ENCODE measurements around the gene COX4I2.
A peak's percentile ranks its signal among the peaks of the same experiment; 100 is the strongest.
"Not testable (repeated sequence)": the region's sequence is repeated elsewhere in the genome, so short reads cannot be mapped to it uniquely, and the experiment has no call there.

COX4I2 gene

DNA sequence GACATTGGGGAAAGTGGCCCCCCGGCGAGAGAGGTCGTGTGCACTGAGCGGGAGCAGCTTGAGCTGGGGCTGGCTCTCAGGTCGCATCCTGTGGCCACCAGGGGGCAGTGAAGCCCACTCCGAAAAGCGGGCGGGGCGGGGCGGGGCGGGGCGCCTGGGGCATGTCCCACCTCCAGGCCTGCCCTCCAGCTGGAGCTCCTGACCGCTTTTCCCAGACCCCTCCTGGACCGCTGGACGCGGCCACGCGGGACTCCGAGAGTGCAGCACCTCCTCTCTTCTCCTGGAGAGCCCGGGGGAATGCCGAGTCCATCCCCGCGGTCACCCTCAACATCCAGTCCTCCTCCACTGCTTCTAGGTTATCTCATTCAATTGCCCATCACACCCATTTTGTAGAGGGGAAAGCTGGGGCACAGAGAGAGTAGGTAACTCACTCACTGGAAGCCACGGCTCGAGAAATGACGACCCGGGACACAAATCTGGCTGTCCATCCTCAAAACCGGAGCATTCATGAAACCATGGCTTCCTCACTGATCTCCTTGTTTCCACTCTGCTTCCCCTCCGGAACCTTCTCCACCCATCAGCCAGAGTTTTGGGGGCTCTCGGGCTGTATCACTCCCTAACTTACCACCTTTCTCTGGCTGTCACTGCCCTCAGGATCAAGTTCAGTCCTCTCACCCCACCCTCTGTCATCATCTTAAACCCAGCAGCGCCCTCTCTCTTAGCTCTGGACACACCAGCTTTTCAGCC lies 24.1 kb downstream of the COX4I2 start:
- peaks cover 54% of the 10 kb centered on the region for H3K36me3 Mint-ChIP-seq (ENCODE audit: low read depth)
- H3K9me3 Mint-ChIP-seq = no peaks in the 10 kb centered on the region
- H3K4me3 Mint-ChIP-seq = peak overlapping the region; percentile 68
- H3K27me3 Mint-ChIP-seq = no peaks in the 10 kb centered on the region
- peaks cover 54% of the 10 kb centered on the region for H3K4me1 Mint-ChIP-seq (ENCODE audit: low read depth)
- H3K27ac Mint-ChIP-seq = peak overlapping the region; percentile 88

DNA sequence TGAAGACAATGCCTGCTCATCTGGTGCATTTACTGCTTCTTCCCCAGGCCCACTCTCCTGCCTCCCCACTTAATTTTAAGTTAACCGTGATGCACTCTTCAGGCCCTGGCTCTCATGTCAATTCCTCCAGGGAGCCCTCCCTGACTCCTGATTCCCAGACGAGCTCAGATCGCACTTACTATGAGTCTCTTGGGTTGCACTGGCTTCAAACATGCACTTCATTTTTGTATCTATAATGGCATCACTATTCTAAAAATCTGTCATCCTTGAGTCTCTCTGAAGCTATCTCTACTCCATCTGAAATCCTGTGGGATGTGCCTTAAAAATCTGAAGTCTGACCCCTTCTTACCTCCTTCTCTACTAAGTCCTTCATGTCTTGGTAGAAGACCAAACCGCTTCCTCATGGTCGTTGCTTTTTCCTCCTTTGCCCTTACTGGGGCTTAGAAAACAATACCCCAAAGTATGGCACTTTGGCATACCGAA lies 24.7 kb downstream of the COX4I2 start:
- Mint-ChIP-seq H3K27ac (peak overlapping the region; percentile 83), H3K27me3 (no peaks in the 10 kb centered on the region), H3K4me3 (peak overlapping the region; percentile 68), H3K36me3 (ENCODE audit: low read depth) (peaks cover 61% of the 10 kb centered on the region), H3K4me1 (ENCODE audit: low read depth) (peaks cover 60% of the 10 kb centered on the region), H3K9me3 (no peaks in the 10 kb centered on the region)

DNA sequence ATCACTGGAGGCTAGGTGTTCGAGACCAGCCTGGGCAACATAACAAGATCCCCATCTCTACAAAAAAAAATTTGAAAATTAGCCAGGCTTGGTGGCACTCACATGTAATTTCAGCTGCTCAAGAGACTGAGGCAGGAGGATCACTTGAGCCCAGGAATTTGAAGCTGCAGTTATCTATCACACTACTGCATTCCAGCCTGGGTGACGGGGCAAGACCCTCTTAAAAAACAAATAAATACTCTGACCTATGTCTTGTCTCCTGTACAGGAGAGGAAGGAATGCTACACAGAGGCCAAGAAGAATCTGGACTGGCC lies 25.8 kb downstream of the COX4I2 start:
- H3K27me3 Mint-ChIP-seq = no peaks in the 10 kb centered on the region
- H3K4me3 Mint-ChIP-seq = peak overlapping the region; percentile 2
- peaks cover 69% of the 10 kb centered on the region for H3K4me1 Mint-ChIP-seq (ENCODE audit: low read depth)
- H3K36me3 Mint-ChIP-seq (ENCODE audit: low read depth) = peaks cover 70% of the 10 kb centered on the region
- H3K27ac Mint-ChIP-seq = peak overlapping the region; percentile 78
- H3K9me3 Mint-ChIP-seq = no peaks in the 10 kb centered on the region

GRCh38 chr20:31663838-31664695 lies 26.4 kb downstream of the COX4I2 start:
- Mint-ChIP-seq H3K36me3 (ENCODE audit: low read depth) (peaks cover 75% of the 10 kb centered on the region), H3K27me3 (no peaks in the 10 kb centered on the region), H3K27ac (peak overlapping the region; percentile 78), H3K9me3 (no peaks in the 10 kb centered on the region), H3K4me3 (peak overlapping the region; percentile 2), H3K4me1 (ENCODE audit: low read depth) (peaks cover 74% of the 10 kb centered on the region)

GRCh38 chr20:31664696-31665354 lies 27.1 kb downstream of the COX4I2 start:
- Mint-ChIP-seq H3K36me3 (ENCODE audit: low read depth) (peaks cover 82% of the 10 kb centered on the region), H3K27me3 (no peaks in the 10 kb centered on the region), H3K27ac (no peak overlapping the region), H3K9me3 (no peaks in the 10 kb centered on the region), H3K4me3 (no peak overlapping the region), H3K4me1 (ENCODE audit: low read depth) (peaks cover 82% of the 10 kb centered on the region)

GRCh38 chr20:31665753-31666152 lies 28.0 kb downstream of the COX4I2 start:
- peaks cover 87% of the 10 kb centered on the region for H3K36me3 Mint-ChIP-seq (ENCODE audit: low read depth)
- H3K4me1 Mint-ChIP-seq (ENCODE audit: low read depth) = peaks cover 87% of the 10 kb centered on the region
- H3K27ac Mint-ChIP-seq = peak overlapping the region; percentile 81
- no peaks in the 10 kb centered on the region for H3K27me3 Mint-ChIP-seq
- no peak overlapping the region for H3K4me3 Mint-ChIP-seq
- H3K9me3 Mint-ChIP-seq = no peaks in the 10 kb centered on the region

GRCh38 chr20:31666258-31667042 lies 28.7 kb downstream of the COX4I2 start:
- H3K36me3 Mint-ChIP-seq (ENCODE audit: low read depth) = peaks cover 85% of the 10 kb centered on the region
- peaks cover 87% of the 10 kb centered on the region for H3K4me1 Mint-ChIP-seq (ENCODE audit: low read depth)
- H3K4me3 Mint-ChIP-seq = no peak overlapping the region

DNA sequence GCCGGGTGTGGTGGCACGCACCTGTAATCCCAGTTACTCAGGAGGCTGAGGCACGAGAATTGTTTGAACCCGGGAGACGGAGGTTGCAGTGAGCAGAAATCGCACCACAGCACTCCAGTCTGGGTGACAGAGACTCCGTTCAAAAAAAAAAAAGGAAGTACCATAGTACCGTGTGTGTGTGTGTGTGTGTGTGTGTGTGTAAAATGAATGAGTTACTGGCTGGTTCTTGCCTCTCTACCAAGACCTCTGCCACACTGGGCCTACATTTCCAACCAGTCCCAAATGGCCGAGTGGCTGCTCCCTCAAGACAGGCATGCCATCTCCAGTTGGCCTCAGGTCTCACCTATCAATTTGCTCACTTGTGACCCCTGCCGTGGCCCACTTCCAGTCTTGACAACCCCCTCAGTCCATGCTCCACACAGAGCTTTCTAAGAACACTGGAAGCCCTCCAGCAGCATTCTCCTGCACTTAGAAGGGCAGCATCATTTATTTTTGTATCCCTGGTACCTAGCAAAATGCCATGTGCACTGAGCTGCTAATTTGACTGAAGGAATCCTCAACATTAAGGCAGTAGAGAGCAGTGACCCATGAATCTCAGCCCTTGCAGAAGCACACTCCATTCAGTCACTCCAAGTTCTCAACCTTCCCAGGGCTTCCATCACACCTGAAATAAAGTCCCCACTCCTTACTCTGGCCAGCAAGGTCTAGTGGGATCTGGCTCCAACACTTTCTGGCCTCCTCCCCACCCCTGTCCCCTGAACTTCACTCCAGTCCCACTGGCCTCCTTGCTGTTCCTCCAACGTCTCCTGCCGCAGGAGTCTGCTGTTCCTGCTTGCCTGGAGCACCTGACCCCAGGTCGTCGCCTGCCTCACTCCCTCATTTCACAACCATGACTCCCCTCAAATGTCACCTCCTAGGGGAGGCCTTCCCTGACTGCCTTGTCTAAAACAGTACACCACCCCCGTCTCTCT lies 29.9 kb downstream of the COX4I2 start:
- Mint-ChIP-seq H3K4me3 (peak overlapping the region; percentile 19), H3K4me1 (ENCODE audit: low read depth) (peaks cover 86% of the 10 kb centered on the region)

More at GRCh38 chr20:31666258-31667042, 28.7 kb downstream of the COX4I2 start:
- Mint-ChIP-seq H3K9me3 (no peaks in the 10 kb centered on the region), H3K27me3 (no peaks in the 10 kb centered on the region), H3K27ac (peak overlapping the region; percentile 81)

DNA sequence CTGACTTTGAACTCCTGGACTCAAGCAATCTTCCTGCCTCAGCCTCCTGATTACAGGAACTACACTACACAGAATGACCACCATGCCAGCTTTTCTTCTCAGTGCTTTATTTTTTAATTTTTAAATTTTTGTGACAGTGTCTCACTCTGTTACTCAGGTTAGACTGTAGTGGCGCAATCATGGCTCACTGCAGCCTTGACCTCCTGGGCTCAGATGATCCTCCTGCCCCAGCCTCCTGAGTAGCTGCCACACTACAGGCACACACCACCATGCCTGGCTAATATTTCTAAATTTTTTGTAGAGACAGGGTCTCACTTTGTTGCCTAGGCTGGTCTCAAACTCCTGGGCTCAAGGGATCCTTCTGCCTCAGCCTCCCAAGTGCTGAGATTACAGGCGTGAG lies 31.2 kb downstream of the COX4I2 start:
- H3K27me3 Mint-ChIP-seq, H3K9me3 Mint-ChIP-seq: not testable (repeated sequence)
- Mint-ChIP-seq H3K4me3 (peak overlapping the region; percentile 24), H3K36me3 (ENCODE audit: low read depth) (peaks cover 84% of the 10 kb centered on the region), H3K4me1 (ENCODE audit: low read depth) (peaks cover 88% of the 10 kb centered on the region), H3K27ac (peak overlapping the region; percentile 62)

More for the DNA sequence above, 29.9 kb downstream of the COX4I2 start:
- peaks cover 85% of the 10 kb centered on the region for H3K36me3 Mint-ChIP-seq (ENCODE audit: low read depth)
- H3K27ac Mint-ChIP-seq = peak overlapping the region; percentile 81
- H3K27me3 Mint-ChIP-seq = no peaks in the 10 kb centered on the region
- no peaks in the 10 kb centered on the region for H3K9me3 Mint-ChIP-seq

DNA sequence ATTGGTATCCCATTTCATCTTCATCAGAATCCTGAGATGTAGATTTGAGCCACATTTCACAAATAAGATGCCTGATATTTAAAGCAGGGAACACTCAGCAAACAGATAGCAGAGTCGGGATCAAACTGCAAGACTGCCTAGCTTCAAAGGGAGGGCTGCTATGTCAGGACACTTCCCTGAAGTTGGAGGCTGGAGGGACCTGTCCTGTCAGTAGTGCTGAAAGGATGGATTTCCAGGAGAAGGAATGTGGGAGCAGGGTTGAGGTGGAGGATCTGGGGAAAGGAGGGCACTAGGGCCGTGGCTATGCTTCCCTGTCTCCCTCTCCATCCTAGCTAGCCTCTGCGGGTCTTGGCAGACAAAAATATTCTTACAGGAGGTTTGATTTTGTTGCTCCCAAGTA lies 32.2 kb downstream of the COX4I2 start:
- Mint-ChIP-seq H3K4me3 (peak overlapping the region; percentile 24), H3K36me3 (ENCODE audit: low read depth) (peaks cover 85% of the 10 kb centered on the region), H3K27ac (peak overlapping the region; percentile 62), H3K27me3 (no peaks in the 10 kb centered on the region), H3K9me3 (no peaks in the 10 kb centered on the region), H3K4me1 (ENCODE audit: low read depth) (peaks cover 89% of the 10 kb centered on the region)

GRCh38 chr20:31670371-31671228 lies 32.9 kb downstream of the COX4I2 start:
- peaks cover 85% of the 10 kb centered on the region for H3K36me3 Mint-ChIP-seq (ENCODE audit: low read depth)
- peak overlapping the region; percentile 62 for H3K27ac Mint-ChIP-seq
- no peaks in the 10 kb centered on the region for H3K27me3 Mint-ChIP-seq
- H3K4me1 Mint-ChIP-seq (ENCODE audit: low read depth) = peaks cover 90% of the 10 kb centered on the region
- H3K9me3 Mint-ChIP-seq = no peaks in the 10 kb centered on the region
- H3K4me3 Mint-ChIP-seq = no peak overlapping the region

GRCh38 chr20:31671324-31671723 lies 33.6 kb downstream of the COX4I2 start:
- H3K27ac Mint-ChIP-seq = peak overlapping the region; percentile 78
- no peaks in the 10 kb centered on the region for H3K9me3 Mint-ChIP-seq
- H3K4me1 Mint-ChIP-seq (ENCODE audit: low read depth) = peaks cover 90% of the 10 kb centered on the region
- no peak overlapping the region for H3K4me3 Mint-ChIP-seq
- H3K36me3 Mint-ChIP-seq (ENCODE audit: low read depth) = peaks cover 85% of the 10 kb centered on the region
- H3K27me3 Mint-ChIP-seq = no peaks in the 10 kb centered on the region

DNA sequence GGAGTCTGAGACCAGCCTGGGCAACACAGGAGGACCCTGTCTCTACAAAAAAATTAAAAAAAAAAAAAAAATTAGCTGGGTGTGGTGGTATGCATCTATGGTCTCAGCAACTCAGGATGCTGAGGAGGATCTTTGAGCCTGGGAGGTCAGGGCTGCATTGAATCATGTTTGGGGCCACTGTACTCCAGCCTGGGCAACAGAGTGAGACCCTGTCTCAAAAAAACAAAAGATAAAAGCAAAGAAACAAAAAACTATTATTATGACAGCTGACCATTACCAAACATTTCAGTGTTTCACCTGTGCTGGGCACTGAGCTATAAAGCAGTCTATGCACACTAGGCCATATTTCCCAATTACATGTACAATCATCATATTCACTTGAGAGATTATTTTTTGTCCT lies 35.7 kb downstream of the COX4I2 start:
- peaks cover 91% of the 10 kb centered on the region for H3K4me1 Mint-ChIP-seq (ENCODE audit: low read depth)
- no peaks in the 10 kb centered on the region for H3K9me3 Mint-ChIP-seq
- H3K36me3 Mint-ChIP-seq (ENCODE audit: low read depth) = peaks cover 84% of the 10 kb centered on the region
- H3K27me3 Mint-ChIP-seq = no peaks in the 10 kb centered on the region
- peak overlapping the region; percentile 96 for H3K27ac Mint-ChIP-seq
- peak overlapping the region; percentile 27 for H3K4me3 Mint-ChIP-seq

Data from stimulated activated naive CD8-positive, alpha-beta T cell treated with anti-CD3 and anti-CD28 coated beads, Interleukin-15, Interleukin-2, amounts not matched to agents 100 ng/mL and 50 ng/mL, for 24 hours (primary cell).